ENCODE measurements around the gene ZNF2.
A peak's percentile ranks its signal among the peaks of the same experiment; 100 is the strongest.

ZNF2 gene

DNA sequence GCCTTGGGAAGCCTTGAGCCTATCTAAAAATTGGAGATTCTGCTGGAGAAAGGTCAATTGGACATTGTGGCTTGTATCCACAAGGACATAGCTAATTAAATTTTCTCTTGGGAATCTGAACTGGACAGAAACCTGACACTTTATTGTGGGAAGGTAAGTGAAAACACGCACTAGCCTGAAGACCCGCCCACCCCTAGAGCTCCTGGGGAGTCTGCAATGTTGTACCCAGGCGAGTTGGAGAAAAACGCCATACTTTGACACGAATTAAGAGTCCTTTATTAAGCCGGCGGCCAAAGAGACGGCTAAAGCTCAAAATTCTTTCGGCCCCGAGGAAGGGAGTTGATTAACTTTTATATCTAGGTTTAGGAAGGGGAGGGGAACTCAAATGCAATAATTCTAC is 40.5 kb downstream of the ZNF2 start:
- DNase-seq = no peak

DNA sequence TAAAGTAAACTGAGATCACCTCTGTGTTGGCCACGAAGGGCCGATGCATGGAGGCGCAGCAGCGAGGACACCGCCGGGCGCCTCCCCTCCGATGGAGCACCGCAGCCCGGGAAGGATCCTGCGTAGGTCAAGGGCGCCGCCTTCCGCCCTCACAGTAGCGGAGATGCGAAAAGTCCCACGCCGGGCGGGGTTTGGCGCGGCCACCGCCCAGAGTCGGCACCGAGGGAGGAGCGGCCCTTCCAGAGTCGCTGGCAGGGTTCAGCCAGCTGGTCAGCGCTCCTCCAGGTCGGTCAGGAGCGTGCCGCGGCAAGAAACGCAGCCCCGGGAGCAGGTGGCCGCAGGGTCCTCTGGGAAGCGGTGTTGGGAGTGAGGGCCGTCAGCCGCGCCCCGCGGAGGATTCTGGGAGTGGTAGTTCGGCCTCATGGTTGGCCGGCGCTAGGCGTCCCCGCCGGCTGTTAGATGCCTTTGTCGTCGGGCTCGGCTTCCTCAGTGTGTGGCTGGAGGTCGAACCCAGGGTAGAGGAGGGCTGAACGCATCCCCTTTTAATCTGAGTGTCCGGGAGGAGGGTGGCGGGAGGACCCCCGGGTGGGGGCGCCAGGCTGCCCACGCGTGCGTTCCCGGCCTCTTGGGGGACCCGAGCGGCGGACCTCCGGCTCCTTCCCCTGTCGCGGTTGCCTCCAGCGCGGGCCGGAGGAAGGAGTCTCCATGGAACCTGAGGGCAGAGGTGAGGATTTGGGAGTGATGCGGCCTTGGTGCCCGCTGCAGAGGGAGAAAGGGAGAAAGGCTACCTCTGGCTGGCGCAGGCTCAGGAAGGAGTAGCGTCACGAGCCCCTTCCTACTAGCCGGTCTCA is 41.7 kb downstream of the ZNF2 start, which contains the start of gene ZNF892:
ZNF892 (plus strand) TSS at position 411 of the 851 bp plus-strand sequence; CDS start at position 706, 295 bp downstream.
- DNase-seq = peak; percentile 59 to 98 (median 87)

DNA sequence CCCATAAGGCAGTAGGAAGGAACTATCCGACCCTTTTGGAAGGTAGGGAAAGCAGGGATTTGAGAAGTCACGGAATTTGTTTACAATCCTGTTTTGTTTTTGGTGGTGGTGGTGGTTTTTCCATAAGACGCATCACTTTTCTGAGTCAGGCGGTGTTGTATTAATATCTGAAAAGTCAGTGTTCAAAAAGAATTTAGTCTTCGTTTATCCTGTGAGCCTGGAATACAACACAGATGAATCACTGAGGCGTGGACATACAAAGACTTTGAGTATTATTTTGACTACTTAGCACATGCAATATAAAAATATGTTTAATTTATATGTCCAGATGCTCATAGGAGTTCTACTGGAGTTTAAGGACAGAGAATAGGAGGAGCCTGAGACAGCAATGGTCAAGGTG is 42.5 kb downstream of the ZNF2 start:
- no peak for DNase-seq

DNA sequence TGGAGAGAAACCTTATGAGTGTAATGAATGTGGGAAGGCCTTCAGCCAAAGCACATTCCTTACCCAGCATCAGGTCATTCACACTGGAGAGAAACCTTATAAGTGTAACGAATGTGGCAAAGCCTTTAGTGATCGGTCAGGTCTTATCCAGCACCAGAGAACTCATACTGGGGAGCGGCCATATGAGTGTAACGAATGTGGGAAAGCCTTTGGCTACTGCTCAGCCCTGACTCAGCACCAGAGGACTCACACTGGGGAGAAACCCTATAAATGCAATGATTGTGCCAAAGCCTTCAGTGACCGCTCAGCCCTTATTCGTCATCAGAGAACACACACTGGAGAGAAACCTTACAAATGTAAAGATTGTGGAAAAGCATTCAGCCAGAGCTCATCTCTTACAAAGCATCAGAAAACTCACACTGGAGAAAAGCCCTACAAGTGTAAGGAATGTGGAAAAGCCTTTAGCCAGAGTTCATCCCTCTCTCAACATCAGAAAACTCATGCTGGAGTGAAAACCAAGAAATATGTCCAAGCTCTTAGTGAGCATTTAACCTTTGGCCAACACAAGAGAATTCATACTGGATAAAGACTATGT is 49.5 kb downstream of the ZNF2 start:
- DNase-seq = no peak

DNA sequence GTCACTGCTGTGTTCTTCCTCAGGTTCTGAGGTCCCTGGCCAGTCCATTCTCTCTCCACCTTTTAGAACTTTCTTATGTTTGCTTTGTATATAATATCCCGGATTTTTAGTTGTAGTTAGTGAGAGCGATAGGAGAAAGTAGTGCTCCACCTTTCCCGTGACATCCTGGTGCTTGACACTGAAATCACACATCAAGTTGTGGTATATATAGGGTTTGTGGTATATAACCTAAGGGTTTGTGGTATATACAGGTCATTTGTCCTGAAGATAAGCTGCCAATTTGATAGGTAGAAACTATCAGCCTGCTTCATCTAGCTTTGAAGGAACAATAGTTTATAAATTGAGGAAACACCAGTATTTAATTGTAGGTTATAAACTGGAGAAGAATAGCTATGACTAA is 54.8 kb downstream of the ZNF2 start:
- DNase-seq = no peak

DNA sequence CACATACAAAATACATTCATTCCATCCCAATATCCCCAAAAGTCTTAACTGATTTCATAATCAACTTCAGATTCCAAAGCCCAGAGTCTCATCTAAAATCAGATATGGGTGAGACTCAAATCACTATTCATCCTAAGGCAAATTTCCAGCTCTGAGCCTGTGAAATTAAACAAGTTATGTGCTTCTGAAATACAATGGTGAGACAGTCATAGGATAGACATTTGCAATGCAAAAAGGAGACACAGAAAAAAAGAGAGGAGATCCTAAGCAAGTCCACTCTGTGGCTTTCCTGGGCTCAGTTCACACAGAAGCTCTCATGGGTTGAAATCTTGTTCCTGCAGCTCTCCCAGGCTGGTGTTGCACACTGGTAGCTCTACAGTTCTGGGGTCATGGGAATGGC is 60.0 kb downstream of the ZNF2 start:
- DNase-seq = no peak

DNA sequence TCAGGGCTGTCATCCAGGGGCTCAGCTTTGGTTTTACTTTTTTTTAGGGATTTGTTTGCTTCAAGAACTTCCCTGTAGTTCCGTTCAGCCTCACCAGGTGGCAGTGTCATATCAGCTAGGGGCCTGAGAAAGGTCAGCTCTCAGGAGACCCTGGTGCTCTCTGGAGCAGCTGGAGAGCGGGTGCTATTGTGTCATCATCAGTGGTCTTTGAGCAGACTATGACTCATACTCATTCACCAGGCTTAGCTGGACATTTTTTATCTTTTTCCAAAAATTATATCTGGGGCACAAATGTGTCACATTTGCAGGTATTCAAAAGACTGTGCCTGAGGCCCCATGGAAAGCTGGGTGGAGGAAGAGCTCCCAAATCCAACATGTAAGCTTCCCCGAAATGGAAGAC is 66.1 kb downstream of the ZNF2 start:
- peak in 10 of 14 donors; percentile 2 to 70 (median 36) for DNase-seq

DNA sequence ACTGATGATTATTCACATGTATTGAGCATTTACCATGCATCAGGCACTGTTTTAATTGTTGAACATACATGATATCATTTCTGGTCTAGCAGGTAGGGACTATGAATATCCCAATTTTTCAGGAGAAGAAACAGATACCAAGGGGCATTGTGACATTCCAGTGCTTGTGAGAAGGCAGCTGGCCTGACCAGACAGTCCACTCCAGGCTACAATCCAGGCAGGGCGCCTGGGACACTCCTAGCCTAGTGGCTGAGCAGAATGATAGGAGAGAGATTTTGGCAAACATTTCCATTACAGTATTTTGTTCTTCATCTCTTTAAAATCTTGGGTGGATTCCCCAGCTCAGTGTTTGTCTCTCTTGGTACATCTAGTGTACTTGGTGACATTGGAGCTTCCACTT is 66.6 kb downstream of the ZNF2 start:
- DNase-seq = peak in 1 of 14 donors; percentile 5

Data from C1 segment of cervical spinal cord (tissue), 14 donors.